GM23338 (cell line): ENCODE results near the gene AMPH. TPM values are rescaled to one million over a fixed set of nuclear protein-coding genes. Genes with fewer than 3 reads are reported as not detected.
A peak's percentile ranks its signal among the peaks of the same experiment; 100 is the strongest.
"Not testable (repeated sequence)": the region's sequence is repeated elsewhere in the genome, so short reads cannot be mapped to it uniquely, and the experiment has no call there.

Source experiments
- ATAC-seq: fragments of 200-7000 bp; cut with Tn5 transposase; 3 replicates; pipeline ENCODE4 v1.9.1; 2020
- DNase-seq: peaks from one replicate; pipeline ENCODE4 v3.0.0-alpha.2; 2015; ENCODE audit warnings: low spot score
- H2AFZ ChIP-seq: fragments of 200-600 bp; sonication (generic); 2 replicates; pipeline ENCODE4 v1.8.0; 2016; ENCODE audit warnings: antibody characterized with exemption, mild to moderate bottlenecking, moderate library complexity
- H3F3A ChIP-seq: fragments of 200-600 bp; sonication (generic); replicated peaks from 2 replicates; pipeline ENCODE4 v1.8.0; 2017; ENCODE audit warnings: antibody characterized with exemption, mixed run types, low read depth
- H3K27ac ChIP-seq: fragments of 200-600 bp; sonication (generic); 2 replicates; pipeline ENCODE4 v1.6.1; 2016; ENCODE audit warnings: low read depth
- H3K27me3 ChIP-seq: fragments of 200-600 bp; sonication (generic); 2 replicates; pipeline ENCODE4 v1.8.0; 2016; ENCODE audit warnings: mild to moderate bottlenecking, mixed run types, moderate library complexity; ENCODE audit not compliant: insufficient read depth
- H3K36me3 ChIP-seq: fragments of 200-600 bp; sonication (generic); 2 replicates; pipeline ENCODE4 v1.8.0; 2016; ENCODE audit warnings: mild to moderate bottlenecking; ENCODE audit not compliant: insufficient read depth
- H3K4me1 ChIP-seq: fragments of 200-600 bp; sonication (generic); 2 replicates; pipeline ENCODE4 v1.8.0; 2016; ENCODE audit warnings: mild to moderate bottlenecking, moderate library complexity; ENCODE audit not compliant: insufficient read depth
- H3K4me2 ChIP-seq: fragments of 200-600 bp; sonication (generic); 2 replicates; pipeline ENCODE4 v1.7.1; 2017; ENCODE audit warnings: mixed run types
- H3K4me3 ChIP-seq: fragments of 200-600 bp; sonication (generic); 2 replicates; pipeline ENCODE4 v1.6.1; 2016; ENCODE audit warnings: mixed run types
- H3K79me2 ChIP-seq: fragments of 200-600 bp; sonication (generic); replicated peaks from 2 replicates; pipeline ENCODE4 v1.8.0; 2017; ENCODE audit warnings: mild to moderate bottlenecking; ENCODE audit not compliant: insufficient read depth
- H3K9me2 ChIP-seq: fragments of 200-600 bp; sonication (generic); 2 replicates; pipeline ENCODE4 v1.8.0; 2017; ENCODE audit not compliant: insufficient read depth
- H4K20me1 ChIP-seq: fragments of 200-600 bp; sonication (generic); replicated peaks from 2 replicates; pipeline ENCODE4 v1.8.0; 2017; ENCODE audit warnings: mild to moderate bottlenecking; ENCODE audit not compliant: insufficient read depth
- H3K27ac Mint-ChIP-seq: 2 replicates; pipeline ENCODE4 v1.8.0; 2020; ENCODE audit warnings: inconsistent platforms, mild to moderate bottlenecking, moderate library complexity, mixed read lengths
- H3K27me3 Mint-ChIP-seq: 3 replicates; pipeline ENCODE4 v1.8.0; 2022; ENCODE audit warnings: low read depth, mild to moderate bottlenecking, moderate library complexity, mixed read lengths, inconsistent platforms; ENCODE audit not compliant: insufficient read depth, poor library complexity
- H3K36me3 Mint-ChIP-seq: 3 replicates; pipeline ENCODE4 v1.8.0; 2021; ENCODE audit warnings: low read depth, mild to moderate bottlenecking, inconsistent platforms, moderate library complexity, mixed read lengths
- H3K4me1 Mint-ChIP-seq: 3 replicates; pipeline ENCODE4 v1.8.0; 2020; ENCODE audit warnings: mild to moderate bottlenecking, inconsistent platforms, mixed read lengths
- H3K4me3 Mint-ChIP-seq: 3 replicates; pipeline ENCODE4 v1.8.0; 2021; ENCODE audit warnings: moderate library complexity, mild to moderate bottlenecking, inconsistent platforms, mixed read lengths
- H3K9me3 Mint-ChIP-seq: 3 replicates; pipeline ENCODE4 v1.8.0; 2020; ENCODE audit warnings: moderate library complexity, mild to moderate bottlenecking, inconsistent platforms, mixed read lengths
- CTCF ChIP-seq, 2 experiments: fragments of 200-600 bp in 1 of 2; sonication (generic) in 1 of 2; conservative IDR thresholded peaks; 2 replicates each; pipeline versions ENCODE4 v1.5.1 to v1.6.1; 2016 to 2017; ENCODE audit warnings: antibody characterized with exemption in 2 of 2, low read depth in 2 of 2, mild to moderate bottlenecking in 2 of 2, moderate library complexity in 1 of 2
- polyA plus RNA-seq: library from polyadenylated mRNA; unstranded; fragments of >200 nt; fragmentation: Nextera tagmentation; extraction: Ambion mirVana; gene quantifications from 2 replicates; pipeline ENCODE4 v1.2.1, GENCODE V29; 2016
- total RNA-seq: library from RNA; depleted of rRNA; stranded (reverse); fragments of >200 nt; shearing (Covaris generic); gene quantifications from 2 replicates; pipeline ENCODE4 v1.2.3, GENCODE V29; 2014
- TF ChIP-seq, protein P1 (sequence below): fragments of 250-450 bp; sonication (Bioruptor Pico); IDR thresholded peaks from 2 replicates; pipeline ENCODE4 v1.5.0; 2020; ENCODE audit warnings: mild to moderate bottlenecking, moderate library complexity

AMPH gene
- total and polyA plus RNA-seq, 2 experiments from 2014 or later, result 4.8 to 10.2 TPM

DNA sequence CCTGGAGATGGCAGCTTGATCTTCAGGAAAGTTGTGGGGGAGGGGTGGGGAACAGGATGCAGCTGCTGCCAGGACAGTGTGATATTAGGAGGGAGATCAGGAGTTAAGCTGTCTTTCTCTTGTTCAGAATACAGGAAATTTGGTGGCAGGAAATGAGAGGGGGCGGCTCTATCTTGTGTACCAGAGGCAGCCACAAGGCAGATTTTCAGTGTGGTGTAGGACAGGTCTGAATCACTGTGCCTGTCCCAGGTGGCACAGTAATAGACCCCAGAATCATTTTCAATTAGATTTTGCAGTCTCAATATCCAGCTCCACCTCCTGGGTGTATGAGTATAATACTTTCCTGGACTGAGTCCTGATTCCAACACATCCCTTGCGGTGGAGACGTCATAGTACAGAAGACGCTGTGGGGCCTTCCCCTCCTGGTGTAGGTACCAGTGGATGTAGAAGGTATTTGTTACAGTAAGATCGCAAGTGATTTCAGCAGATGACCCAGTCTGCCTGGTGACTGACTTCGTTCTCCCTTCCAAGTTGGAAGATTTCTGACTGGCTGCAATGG lies 272.8 kb downstream of the AMPH start:
- not testable (repeated sequence) for H3F3A ChIP-seq, ATAC-seq, H3K9me3 Mint-ChIP-seq, H3K4me3 Mint-ChIP-seq, H3K4me2 ChIP-seq, H3K27me3 Mint-ChIP-seq, H3K4me3 ChIP-seq, H3K27me3 ChIP-seq, H3K27ac ChIP-seq, H3K36me3 ChIP-seq, H3K9me2 ChIP-seq, H4K20me1 ChIP-seq, H3K4me1 ChIP-seq, H3K79me2 ChIP-seq, H3K36me3 Mint-ChIP-seq, H3K27ac Mint-ChIP-seq, H2AFZ ChIP-seq, DNase-seq
- peaks cover 12% of the 10 kb centered on the region for H3K4me1 Mint-ChIP-seq

DNA sequence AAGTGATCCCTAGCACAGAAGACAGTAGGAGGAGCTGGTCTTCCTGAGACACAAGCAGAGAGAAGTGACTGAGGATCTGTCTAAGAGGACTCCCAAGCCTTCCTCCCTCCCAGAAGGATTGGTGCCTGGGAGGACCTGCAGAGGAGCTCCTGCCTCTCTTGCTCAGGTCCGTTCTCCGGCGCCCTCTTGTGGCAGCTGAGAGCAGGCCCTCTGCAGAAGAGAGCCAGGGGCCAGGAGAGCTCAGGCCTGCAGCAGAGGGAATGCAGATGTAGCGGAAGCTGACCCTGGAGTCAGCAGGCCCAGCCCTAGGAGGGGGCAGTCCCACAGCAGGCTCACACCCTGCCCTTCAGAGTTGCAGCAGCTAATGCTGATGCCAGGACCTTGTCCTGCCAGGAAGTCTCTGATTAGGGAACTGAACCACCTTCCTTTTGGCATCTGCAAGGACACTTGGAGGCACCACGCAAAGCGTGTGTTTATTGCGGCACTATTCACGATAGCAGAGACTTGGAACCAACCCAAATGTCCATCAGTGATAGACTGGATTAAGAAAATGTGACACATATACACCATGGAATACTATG lies 276.8 kb downstream of the AMPH start:
- not testable (repeated sequence) for H3F3A ChIP-seq, H3K27me3 ChIP-seq, H3K27ac ChIP-seq, H3K27me3 Mint-ChIP-seq, H3K27ac Mint-ChIP-seq, H3K4me2 ChIP-seq, H3K9me3 Mint-ChIP-seq, H3K36me3 Mint-ChIP-seq, H3K9me2 ChIP-seq, H4K20me1 ChIP-seq, H2AFZ ChIP-seq, H3K79me2 ChIP-seq, H3K4me3 ChIP-seq, H3K36me3 ChIP-seq, H3K4me1 ChIP-seq, H3K4me3 Mint-ChIP-seq
- TF ChIP-seq, protein P1, sequence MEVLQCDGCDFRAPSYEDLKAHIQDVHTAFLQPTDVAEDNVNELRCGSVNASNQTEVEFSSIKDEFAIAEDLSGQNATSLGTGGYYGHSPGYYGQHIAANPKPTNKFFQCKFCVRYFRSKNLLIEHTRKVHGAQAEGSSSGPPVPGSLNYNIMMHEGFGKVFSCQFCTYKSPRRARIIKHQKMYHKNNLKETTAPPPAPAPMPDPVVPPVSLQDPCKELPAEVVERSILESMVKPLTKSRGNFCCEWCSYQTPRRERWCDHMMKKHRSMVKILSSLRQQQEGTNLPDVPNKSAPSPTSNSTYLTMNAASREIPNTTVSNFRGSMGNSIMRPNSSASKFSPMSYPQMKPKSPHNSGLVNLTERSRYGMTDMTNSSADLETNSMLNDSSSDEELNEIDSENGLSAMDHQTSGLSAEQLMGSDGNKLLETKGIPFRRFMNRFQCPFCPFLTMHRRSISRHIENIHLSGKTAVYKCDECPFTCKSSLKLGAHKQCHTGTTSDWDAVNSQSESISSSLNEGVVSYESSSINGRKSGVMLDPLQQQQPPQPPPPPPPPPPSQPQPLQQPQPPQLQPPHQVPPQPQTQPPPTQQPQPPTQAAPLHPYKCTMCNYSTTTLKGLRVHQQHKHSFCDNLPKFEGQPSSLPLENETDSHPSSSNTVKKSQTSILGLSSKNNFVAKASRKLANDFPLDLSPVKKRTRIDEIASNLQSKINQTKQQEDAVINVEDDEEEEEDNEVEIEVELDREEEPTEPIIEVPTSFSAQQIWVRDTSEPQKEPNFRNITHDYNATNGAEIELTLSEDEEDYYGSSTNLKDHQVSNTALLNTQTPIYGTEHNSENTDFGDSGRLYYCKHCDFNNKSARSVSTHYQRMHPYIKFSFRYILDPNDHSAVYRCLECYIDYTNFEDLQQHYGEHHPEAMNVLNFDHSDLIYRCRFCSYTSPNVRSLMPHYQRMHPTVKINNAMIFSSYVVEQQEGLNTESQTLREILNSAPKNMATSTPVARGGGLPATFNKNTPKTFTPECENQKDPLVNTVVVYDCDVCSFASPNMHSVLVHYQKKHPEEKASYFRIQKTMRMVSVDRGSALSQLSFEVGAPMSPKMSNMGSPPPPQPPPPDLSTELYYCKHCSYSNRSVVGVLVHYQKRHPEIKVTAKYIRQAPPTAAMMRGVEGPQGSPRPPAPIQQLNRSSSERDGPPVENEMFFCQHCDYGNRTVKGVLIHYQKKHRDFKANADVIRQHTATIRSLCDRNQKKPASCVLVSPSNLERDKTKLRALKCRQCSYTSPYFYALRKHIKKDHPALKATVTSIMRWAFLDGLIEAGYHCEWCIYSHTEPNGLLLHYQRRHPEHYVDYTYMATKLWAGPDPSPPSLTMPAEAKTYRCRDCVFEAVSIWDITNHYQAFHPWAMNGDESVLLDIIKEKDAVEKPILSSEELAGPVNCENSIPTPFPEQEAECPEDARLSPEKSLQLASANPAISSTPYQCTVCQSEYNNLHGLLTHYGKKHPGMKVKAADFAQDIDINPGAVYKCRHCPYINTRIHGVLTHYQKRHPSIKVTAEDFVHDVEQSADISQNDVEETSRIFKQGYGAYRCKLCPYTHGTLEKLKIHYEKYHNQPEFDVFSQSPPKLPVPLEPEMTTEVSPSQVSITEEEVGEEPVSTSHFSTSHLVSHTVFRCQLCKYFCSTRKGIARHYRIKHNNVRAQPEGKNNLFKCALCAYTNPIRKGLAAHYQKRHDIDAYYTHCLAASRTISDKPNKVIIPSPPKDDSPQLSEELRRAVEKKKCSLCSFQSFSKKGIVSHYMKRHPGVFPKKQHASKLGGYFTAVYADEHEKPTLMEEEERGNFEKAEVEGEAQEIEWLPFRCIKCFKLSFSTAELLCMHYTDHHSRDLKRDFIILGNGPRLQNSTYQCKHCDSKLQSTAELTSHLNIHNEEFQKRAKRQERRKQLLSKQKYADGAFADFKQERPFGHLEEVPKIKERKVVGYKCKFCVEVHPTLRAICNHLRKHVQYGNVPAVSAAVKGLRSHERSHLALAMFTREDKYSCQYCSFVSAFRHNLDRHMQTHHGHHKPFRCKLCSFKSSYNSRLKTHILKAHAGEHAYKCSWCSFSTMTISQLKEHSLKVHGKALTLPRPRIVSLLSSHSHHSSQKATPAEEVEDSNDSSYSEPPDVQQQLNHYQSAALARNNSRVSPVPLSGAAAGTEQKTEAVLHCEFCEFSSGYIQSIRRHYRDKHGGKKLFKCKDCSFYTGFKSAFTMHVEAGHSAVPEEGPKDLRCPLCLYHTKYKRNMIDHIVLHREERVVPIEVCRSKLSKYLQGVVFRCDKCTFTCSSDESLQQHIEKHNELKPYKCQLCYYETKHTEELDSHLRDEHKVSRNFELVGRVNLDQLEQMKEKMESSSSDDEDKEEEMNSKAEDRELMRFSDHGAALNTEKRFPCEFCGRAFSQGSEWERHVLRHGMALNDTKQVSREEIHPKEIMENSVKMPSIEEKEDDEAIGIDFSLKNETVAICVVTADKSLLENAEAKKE (CRISPR knock-in tag), result 0 out of 2 replicates have a peak, but pooled peaks have one; percentile 25
- TF ChIP-seq CTCF (conservative IDR thresholded peaks at IDR 0.05; ENCODE audit: low read depth in 2 of 2), result peak; percentile 24 to 68; a peak in 3 of 4 replicates
- ATAC-seq (peak; percentile 70), DNase-seq (peak; percentile 54)
- peaks cover 11% of the 10 kb centered on the region for H3K4me1 Mint-ChIP-seq

- H3K27me3 Mint-ChIP-seq, H3F3A ChIP-seq, H3K4me1 Mint-ChIP-seq, H3K4me3 Mint-ChIP-seq, H3K9me2 ChIP-seq, H2AFZ ChIP-seq, H3K4me2 ChIP-seq, H3K4me3 ChIP-seq, DNase-seq, H3K27ac ChIP-seq, H3K36me3 ChIP-seq, H3K4me1 ChIP-seq, H3K27me3 ChIP-seq, H4K20me1 ChIP-seq, H3K36me3 Mint-ChIP-seq, H3K9me3 Mint-ChIP-seq, ATAC-seq, H3K27ac Mint-ChIP-seq, H3K79me2 ChIP-seq: not testable (repeated sequence)
Measured at GRCh38 chr7:38353431-38353881, 277.7 kb downstream of the AMPH start.
